ENCODE measurements around the gene BOLA3. TPM values are rescaled to one million over a fixed set of nuclear protein-coding genes. Genes with fewer than 3 reads are reported as not detected.

The BOLA3 gene
- 4.2 and 7.9 TPM in 2 replicates for total RNA-seq (2013; cell fraction: nucleolus; rRNA removed)
- total RNA-seq (2014; rRNA removed): 70.3 and 82.6 TPM in 2 replicates
- 71.6 and 81.1 TPM in 2 replicates for total RNA-seq (2014; rRNA removed; fragmentation: Illumina TruSeq; extraction: Trizol)
- 62.6 and 63.5 TPM in 2 replicates for total RNA-seq (2021)
- 23.1 TPM for polyA plus RNA-seq (2011; ENCODE audit: low read depth)
- 65.6 and 92.7 TPM in 2 replicates for polyA plus RNA-seq (2011; rRNA removed)
- polyA plus RNA-seq (2011; cell fraction: cytosol; rRNA removed): 36.2 and 49.5 TPM in 2 replicates
- polyA plus RNA-seq (2011; cell fraction: nucleus; rRNA removed): 14.5 and 17.1 TPM in 2 replicates
- 68.9 and 75.8 TPM in 2 replicates for polyA plus RNA-seq (2012)
- polyA plus RNA-seq (2014; fragmentation: Illumina TruSeq; extraction: Trizol): 40.0 and 109 TPM in 2 replicates
- polyA plus RNA-seq (2014; fragmentation: Nextera tagmentation; extraction: Ambion mirVana): 100 to 1,000 TPM; 164 to 168 TPM
- 102 and 158 TPM in 2 replicates for polyA plus RNA-seq (2014; rRNA removed)
- polyA plus RNA-seq (2016; fragmentation: Nextera tagmentation; extraction: Ambion mirVana): 100 to 1,000 TPM; 283 to 300 TPM
- 9.3 and 9.9 TPM in 2 replicates for polyA minus RNA-seq (2011; rRNA and poly(A)+ RNA removed)
- 9.0 and 10.6 TPM in 2 replicates for polyA minus RNA-seq (2011; cell fraction: cytosol; rRNA and poly(A)+ RNA removed)
- polyA minus RNA-seq (2011; cell fraction: nucleus; rRNA and poly(A)+ RNA removed): 5.1 and 7.7 TPM in 2 replicates
- percentile 55 among the genes with signal in this experiment for Bru-seq, nascent RNA
- percentile 52 among the genes with signal in this experiment for BruChase-seq, experiment 1, labeled RNA remaining after a 6-hour chase
- BruChase-seq, experiment 2, labeled RNA remaining after a 2-hour chase: percentile 49 among the genes with signal in this experiment
- long read RNA-seq, experiment 1, transcript BOLA3-201 (3 exons, 444 nt): minor isoform, 13 of 32 reads
- long read RNA-seq, experiment 1, transcript BOLA3-202 (4 exons, 639 nt): major isoform, 16 of 32 reads
- long read RNA-seq, experiment 1, partial matches to known transcripts: 0 of 32 reads
- long read RNA-seq, experiment 1, other reads (novel, unspliced or antisense): 3 of 32 reads
- long read RNA-seq, experiment 2, transcript BOLA3-202 (4 exons, 639 nt): major isoform, 49 of 62 reads
- long read RNA-seq, experiment 2, transcript BOLA3-201 (3 exons, 444 nt): minor isoform, 9 of 62 reads
- long read RNA-seq, experiment 2, partial matches to known transcripts: 2 of 62 reads
- long read RNA-seq, experiment 2, other reads (novel, unspliced or antisense): 2 of 62 reads

- CTCF ChIA-PET: interaction anchor here (0.6 to 11.3 kb wide), 31 partner anchors 16 to 557 kb away, joined by 3 to 191 read pairs (median 4); partner anchors contain the start of genes MOB1A, MTHFD2 and STAMBP
- BruUV-seq (replicated peaks): no TSS peak
- peak within 1 kb of the TSS; percentile 97 for H3K4me2 ChIP-seq (ENCODE audit: control insufficient read depth, insufficient read depth)
- TF ChIP-seq, protein P1, sequence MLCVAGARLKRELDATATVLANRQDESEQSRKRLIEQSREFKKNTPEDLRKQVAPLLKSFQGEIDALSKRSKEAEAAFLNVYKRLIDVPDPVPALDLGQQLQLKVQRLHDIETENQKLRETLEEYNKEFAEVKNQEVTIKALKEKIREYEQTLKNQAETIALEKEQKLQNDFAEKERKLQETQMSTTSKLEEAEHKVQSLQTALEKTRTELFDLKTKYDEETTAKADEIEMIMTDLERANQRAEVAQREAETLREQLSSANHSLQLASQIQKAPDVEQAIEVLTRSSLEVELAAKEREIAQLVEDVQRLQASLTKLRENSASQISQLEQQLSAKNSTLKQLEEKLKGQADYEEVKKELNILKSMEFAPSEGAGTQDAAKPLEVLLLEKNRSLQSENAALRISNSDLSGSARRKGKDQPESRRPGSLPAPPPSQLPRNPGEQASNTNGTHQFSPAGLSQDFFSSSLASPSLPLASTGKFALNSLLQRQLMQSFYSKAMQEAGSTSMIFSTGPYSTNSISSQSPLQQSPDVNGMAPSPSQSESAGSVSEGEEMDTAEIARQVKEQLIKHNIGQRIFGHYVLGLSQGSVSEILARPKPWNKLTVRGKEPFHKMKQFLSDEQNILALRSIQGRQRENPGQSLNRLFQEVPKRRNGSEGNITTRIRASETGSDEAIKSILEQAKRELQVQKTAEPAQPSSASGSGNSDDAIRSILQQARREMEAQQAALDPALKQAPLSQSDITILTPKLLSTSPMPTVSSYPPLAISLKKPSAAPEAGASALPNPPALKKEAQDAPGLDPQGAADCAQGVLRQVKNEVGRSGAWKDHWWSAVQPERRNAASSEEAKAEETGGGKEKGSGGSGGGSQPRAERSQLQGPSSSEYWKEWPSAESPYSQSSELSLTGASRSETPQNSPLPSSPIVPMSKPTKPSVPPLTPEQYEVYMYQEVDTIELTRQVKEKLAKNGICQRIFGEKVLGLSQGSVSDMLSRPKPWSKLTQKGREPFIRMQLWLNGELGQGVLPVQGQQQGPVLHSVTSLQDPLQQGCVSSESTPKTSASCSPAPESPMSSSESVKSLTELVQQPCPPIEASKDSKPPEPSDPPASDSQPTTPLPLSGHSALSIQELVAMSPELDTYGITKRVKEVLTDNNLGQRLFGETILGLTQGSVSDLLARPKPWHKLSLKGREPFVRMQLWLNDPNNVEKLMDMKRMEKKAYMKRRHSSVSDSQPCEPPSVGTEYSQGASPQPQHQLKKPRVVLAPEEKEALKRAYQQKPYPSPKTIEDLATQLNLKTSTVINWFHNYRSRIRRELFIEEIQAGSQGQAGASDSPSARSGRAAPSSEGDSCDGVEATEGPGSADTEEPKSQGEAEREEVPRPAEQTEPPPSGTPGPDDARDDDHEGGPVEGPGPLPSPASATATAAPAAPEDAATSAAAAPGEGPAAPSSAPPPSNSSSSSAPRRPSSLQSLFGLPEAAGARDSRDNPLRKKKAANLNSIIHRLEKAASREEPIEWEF (IDR thresholded peaks at IDR 0.05; ENCODE audit: insufficient replicate concordance, low read depth, low read length): no peak
- TF ChIP-seq BMI1 (IDR thresholded peaks at IDR 0.05; ENCODE audit: borderline replicate concordance): no peak
- peak; percentile 58; the same call in 1 of the 2 replicates for TF ChIP-seq TCF3 (IDR thresholded peaks at IDR 0.05; ENCODE audit: borderline replicate concordance, insufficient read depth, low read depth, low read length)
- TF ChIP-seq RELA (IDR thresholded peaks at IDR 0.05; ENCODE audit: borderline replicate concordance, partially characterized antibody): peak; percentile 36
- no peak for TF ChIP-seq FOXM1 (IDR thresholded peaks at IDR 0.05; ENCODE audit: low read depth, low read length)
- TF ChIP-seq MYC (IDR thresholded peaks at IDR 0.05; ENCODE audit: insufficient read depth, insufficient read length, insufficient replicate concordance, low read length, severe bottlenecking): no peak
- TF ChIP-seq ZNF207 (IDR thresholded peaks at IDR 0.05; ENCODE audit: borderline replicate concordance): no peak
- TF ChIP-seq SRF (IDR thresholded peaks at IDR 0.05; ENCODE audit: low read depth in 2 of 2, low read length in 2 of 2): no peak
- TF ChIP-seq CBX5 (IDR thresholded peaks at IDR 0.05; ENCODE audit: low read depth): no peak
- no peak for TF ChIP-seq CHD2 (IDR thresholded peaks at IDR 0.05; ENCODE audit: borderline replicate concordance, low read depth, low read length)
- TF ChIP-seq IKZF1 (conservative IDR thresholded peaks at IDR 0.05): peak; percentile 85
- no peak for TF ChIP-seq KDM1A (IDR thresholded peaks at IDR 0.05; ENCODE audit: borderline replicate concordance)
Observed at GRCh38 chr2:74147727-74148456, at the start of gene BOLA3. BOLA3 (minus strand) TSS chr2:74147912; CDS start chr2:74147874, 38 bp downstream.

More at GRCh38 chr2:74147727-74148456, at the start of gene BOLA3:
- H3K4me1 ChIP-seq (ENCODE audit: control insufficient read depth, insufficient read depth, low read length): peaks cover 7% of the 10 kb centered on the region
- ATAC-seq (peak; percentile 97), DNase-seq (ENCODE audit: low read depth, low spot score) (peak; percentile 32), FAIRE-seq (no peak)
- H3K27ac ChIP-seq (ENCODE audit: control insufficient read depth, insufficient read depth): peak within 1 kb of the TSS; percentile 60
- no peaks in the 10 kb centered on the region for H3K27me3 ChIP-seq (replicated peaks in 1 of 2; ENCODE audit: control insufficient read depth in 2 of 2, insufficient read depth in 2 of 2, low read length in 1 of 2)
- SMC1A ChIA-PET (ENCODE audit: uncharacterized antibody, unreplicated experiment): interaction anchor here (0.6 to 5.8 kb wide), 24 partner anchors 8 to 455 kb away, joined by 3 to 50 read pairs (median 4); partner anchors contain the start of genes MOB1A and STAMBP
- POLR2A ChIA-PET: interaction anchor here (0.8 to 2.5 kb wide), 9 partner anchors 21 to 326 kb away, joined by 3 to 10 read pairs (median 3); partner anchors contain the start of gene STAMBP
- peaks cover 14% of the 10 kb centered on the region for H3K79me2 ChIP-seq (ENCODE audit: control insufficient read depth, insufficient read depth, low read length)
- H3K36me3 ChIP-seq (ENCODE audit: control insufficient read depth in 2 of 2, insufficient read depth in 2 of 2, low read length in 1 of 2): peaks cover 1 to 10% of the 10 kb centered on the region in 2 experiments; a peak in 2 of 4 replicates
- WGBS (ENCODE audit: insufficient coverage, insufficient replicate concordance, low lambda C conversion rate, missing lambda C conversion rate): 7% methylated on average over 48 of the region's 67 CpGs
- RAD21 ChIA-PET (ENCODE audit: unreplicated experiment): interaction anchor here (0.6 to 6.6 kb wide), 15 partner anchors 27 to 325 kb away, joined by 3 to 51 read pairs (median 4); partner anchors contain the start of genes MOB1A, MTHFD2 and STAMBP
- no peaks in the 10 kb centered on the region for H4K20me1 ChIP-seq (ENCODE audit: control insufficient read depth, insufficient read depth)
- H3K9me3 ChIP-seq (replicated peaks; ENCODE audit: control insufficient read depth, insufficient read depth, low read length): no peaks in the 10 kb centered on the region
- intact Hi-C loops (cut with micrococcal nuclease; ENCODE audit: unreplicated experiment): loop anchor here (1.0 to 10.0 kb wide), 5 partner anchors 187 to 463 kb away; no protein-coding TSS in a partner anchor
- peak within 1 kb of the TSS; percentile 89 for H3K4me3 ChIP-seq
- H2AFZ ChIP-seq (ENCODE audit: control insufficient read depth, low read depth, low read length): peak within 1 kb of the TSS; percentile 97
- in situ Hi-C loops (cut with MboI): no loop called here
- peak within 1 kb of the TSS; percentile 80 for H3K9ac ChIP-seq (ENCODE audit: control insufficient read depth, insufficient read depth, low read length)
